Right forelimb (tissue), 1 donor: ENCODE measurements around the gene EMC8.
"Not testable (repeated sequence)": the region's sequence is repeated elsewhere in the genome, so short reads cannot be mapped to it uniquely, and the experiment has no call there.

Experiments used
- DNase-seq: peaks from one replicate; pipeline ENCODE4 v3.0.0-alpha.2; 2018

The EMC8 gene

DNA sequence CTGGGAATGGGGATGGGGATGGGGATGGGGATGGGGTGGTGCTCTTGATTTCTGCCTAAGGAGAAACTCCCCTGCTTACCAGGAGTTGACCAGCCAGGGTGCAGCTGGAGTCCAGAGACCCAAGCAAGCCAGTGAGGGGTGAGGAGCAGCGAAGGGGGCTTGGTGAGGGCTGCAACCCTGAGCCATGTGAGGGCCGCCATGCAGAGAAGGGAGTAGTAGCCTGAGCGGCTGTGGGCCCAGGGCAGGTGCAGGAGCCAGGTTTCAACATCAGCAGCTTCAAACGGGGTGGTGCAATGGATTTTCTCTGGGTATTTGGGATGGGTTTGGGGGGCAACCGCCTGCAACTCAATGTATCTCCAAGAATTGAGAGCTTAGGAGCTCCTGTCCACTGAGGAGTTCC lies 35.4 kb upstream of the EMC8 start:
- DNase-seq: no peak

DNA sequence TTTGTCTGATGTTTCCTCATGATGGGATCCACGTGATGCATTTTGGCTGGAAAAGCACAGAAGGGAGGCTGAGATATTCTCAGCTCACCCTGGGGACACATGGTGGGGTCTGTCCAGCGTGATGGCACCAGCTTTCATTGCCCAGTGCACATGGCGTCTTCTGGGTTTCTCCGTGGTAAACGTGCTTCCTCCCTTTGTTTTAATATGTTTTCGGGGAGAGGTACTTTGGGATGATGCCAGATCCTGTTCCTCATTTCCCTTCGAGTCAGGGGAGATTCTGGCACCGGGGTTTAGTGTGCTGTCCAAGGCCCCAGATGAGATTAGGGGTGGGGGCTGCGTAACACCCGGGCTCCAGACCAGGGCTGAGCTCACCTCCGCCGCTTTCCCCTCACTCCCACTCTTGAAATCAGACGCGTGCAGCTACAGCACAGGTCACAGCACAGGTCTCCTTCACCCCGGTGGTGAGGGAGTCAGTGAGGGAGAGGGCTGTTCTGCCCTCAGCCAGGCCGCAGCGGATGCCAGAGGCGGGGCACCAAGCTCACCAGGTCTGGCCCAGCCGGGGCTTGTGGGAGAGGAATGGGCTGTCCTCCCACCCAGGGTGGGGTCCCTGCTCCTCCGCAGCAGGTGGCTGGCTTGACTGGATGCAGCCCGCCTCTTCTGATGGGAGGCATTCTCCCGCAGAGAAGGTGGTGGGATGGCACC lies 34.0 kb upstream of the EMC8 start:
- no peak for DNase-seq

DNA sequence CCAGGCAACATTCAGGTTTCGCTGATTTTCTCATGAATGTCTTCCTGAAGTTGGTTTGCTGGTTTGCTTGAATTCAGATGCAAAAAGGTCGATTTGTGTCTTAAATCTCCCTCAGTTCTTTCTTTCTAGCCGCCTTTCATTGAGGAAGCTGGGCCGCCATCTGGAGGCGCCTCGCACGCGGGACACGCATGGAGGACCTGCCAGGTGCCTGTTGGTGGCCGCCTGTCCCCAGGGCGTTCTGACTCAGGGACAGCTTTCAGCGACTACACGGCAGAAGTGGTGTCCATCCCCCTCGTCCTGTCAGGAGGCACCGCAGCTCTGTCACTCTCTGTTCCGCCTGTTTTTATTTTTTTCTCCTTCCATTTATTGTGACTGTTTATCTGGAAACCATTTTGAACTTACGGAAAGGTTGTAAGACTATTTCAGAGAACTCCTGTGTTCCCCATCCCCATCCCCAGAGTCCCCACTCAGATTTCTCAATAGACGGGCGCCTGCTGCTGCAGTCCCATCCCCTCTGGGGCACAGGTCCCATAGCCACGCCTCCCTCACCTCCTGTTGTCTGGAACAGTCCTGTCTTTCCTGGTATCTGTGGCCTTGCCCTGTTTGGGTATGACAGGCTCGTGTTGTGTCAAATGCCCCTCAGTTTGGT lies 33.4 kb upstream of the EMC8 start:
- no peak for DNase-seq

DNA sequence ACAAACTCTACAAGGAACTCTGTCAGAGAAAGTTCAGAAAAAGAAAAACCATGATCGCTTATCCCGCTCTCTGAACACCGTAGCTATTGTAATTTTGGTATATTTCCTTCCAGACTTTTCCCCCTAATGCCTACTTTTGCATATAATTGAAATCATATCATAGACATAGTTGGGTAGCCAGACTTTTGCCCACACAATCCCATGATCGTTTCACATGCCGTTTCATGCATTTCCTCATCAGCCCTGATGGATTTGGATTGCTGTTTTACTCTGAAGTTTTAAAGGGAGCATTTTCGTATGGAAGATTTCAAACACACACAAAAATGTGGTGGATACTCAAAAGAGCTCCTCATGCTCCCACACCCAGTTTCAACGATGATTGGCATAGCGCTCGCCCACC lies 31.5 kb upstream of the EMC8 start:
- no peak for DNase-seq

DNA sequence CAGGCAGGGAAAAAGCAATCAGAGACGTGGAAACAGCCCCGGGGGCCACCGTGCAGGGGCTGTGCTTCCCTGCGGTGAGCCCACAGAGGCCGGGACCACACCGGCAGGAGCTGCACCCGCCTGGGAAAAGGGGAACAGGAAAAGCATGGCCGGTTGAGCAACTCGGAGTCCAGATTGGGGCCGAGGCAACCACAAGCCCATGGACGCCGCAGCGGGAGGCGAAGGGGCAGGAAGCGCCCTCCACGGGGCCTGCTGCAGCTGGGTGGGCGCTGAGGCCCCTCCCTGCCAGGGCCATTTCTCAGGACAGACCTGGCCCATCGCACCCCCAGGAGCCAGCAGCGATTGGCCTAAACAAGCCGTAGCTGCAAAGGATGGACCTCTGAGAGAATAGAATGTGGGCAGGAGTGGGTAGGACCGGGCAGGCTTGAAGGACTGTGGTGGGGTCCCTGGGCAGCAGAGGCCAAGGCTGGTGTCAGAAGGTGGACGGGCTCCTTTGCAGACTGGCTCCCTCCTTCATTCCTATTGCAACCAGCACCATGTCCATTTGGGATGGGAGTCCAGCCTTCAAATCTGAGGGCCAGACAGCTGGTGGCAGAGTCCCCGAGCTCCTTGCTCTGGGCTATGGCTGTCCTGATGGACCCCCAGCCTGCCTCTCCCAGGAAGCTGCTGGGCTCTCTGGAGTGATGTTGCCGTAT lies 30.6 kb upstream of the EMC8 start:
- no peak for DNase-seq

DNA sequence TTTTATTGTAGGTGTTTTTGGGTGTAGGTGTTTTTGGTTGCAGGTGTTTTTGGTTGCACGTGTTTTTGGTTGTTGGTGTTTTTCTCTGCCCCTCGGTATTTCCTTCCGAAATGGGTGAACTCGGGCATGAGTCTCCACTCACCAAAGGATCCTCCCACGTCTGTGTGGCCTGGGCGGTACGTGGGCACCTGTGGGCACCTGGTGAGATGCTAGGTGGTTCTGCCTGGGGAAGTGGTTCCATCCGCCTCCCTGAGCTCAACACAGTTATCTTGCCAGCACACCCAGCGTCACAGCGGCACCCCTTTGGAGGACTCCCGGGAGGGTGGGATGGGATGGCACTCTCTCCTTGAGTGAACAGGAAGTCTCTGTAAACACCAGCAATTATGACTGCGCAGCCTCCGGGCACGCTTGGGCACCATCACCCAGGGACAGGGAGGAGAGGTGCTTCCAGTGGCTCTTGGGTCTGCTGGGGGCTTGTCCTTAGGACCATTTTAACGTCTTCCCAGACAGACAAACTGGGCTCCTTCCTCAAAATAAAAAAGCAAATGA lies 29.9 kb upstream of the EMC8 start:
- no peak for DNase-seq

DNA sequence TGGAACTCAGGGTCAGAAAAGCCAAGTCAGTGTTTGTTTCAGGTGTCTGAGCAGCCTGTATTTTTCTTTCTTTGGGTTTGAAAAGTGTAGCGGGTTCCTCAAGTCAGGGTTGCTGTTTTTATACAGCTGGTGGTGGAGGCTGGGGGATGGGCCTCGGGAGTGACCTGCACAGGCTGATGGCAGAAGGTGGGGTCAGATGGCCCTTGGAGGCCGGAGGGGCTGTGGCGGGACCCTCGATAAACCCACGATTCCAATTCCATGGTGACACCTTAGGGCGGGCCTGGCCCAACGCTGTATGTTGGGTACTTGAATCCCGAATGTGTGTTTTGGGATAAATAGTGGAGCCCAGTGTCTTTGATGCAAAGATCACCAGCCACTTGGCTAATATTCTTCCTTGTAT lies 28.8 kb upstream of the EMC8 start:
- no peak for DNase-seq

DNA sequence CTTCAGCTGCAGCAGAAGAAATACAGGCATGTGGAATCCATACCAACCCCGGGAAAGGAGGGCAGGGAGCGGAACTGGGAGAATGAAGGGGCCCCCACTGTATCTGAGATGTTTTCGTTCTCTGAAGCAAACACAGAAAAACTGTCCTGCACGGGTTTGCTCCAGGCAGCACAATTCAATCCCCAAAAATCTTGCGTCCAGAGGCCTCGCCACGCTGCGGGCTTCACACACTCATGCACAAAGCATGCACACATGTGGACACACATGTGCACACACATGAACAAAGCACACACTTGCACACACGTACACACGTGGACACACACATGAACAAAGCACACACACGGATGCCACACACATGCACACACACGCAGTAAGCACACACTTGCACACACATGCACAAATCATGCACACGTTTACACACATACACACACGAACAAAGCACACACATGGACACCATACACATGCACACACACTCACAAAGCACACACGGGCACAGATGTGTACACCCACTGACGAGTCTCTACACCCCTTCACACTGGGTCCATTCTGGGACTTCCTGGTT lies 27.4 kb upstream of the EMC8 start:
- no peak for DNase-seq

DNA sequence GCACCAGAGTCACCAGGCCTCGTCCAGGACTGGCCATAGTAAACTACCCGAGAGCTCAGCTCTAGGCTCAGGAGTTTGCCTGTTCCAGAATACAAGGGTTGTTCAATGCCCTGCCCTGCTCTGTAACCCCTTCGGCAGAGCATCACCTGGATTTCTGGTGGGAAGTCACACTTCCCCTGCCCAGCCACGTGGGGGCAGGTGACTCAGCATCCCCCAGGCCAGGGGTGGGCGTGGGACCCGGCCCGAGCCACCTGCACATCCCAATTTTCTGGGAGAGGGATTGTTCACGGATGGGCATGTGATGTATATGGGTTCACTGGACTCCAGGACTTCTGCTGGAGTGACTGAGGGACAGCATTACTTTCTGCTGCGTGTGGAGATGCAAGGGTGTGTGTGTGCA lies 26.0 kb upstream of the EMC8 start:
- no peak for DNase-seq

DNA sequence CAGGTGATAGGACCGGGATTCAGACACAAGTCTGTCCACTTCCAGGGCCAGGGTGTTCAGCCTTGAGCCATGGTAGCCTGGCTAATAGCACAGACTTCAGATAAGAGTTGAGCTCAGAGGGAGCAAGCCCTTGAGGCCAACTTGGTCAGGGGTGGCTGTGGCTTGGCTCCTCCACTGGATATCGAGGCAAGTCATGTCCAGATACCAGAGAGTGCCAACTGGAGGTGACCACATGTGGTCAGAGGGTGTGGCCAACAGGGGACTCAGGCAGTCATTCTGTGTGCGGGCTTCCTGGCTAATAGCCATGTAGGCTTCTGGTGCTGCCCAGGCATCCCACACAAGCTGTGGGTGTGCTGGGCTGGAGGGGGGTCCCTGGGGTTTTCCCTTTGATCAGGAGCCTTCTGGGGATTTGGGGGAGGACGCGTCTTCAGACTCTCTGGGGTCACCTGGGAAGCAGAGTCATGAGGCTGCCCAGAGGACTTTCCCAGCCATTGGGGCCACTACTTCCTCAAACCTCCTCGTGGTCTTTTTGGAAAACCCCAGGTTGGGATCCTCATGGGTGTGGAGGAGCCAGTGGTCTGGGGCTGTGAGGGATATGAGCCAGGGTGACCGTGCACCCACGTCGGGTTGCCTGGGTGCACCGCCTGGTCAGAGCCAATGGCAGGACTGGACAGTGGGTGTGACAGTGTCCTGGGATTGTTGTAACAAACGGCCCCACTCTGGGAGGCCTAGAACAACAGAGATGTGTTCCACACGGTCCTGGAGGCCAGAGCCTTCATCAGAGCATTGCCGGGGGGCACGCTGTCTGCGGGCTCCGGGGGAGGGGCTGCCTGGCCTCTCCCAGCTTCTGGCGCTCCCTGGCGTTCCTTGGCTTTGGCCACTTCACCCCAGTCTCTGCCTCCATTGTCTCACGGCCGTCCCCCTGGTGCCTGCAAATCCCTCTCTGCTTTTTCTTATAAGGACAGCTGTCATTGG lies 25.1 kb upstream of the EMC8 start:
- no peak for DNase-seq

DNA sequence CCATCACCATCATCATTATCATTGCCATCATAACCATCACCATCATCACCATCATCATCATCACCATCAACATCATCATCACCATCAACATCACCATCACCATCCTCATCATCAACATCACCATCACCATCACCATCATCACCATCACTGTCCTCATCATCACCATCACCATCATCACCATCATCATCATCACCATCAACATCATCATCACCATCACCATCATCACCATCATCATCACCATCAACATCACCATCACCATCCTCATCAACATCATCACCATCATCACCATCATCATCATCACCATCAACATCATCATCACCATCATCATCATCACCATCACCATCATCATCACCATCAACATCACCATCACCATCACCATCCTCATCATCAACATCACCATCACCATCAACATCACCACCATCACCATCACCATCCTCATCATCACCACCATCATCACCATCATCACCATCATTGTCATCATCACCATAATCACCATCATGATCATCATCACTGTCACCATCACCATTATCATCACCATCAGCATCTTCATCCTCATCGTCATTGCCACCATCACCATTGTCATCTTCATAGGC lies 24.1 kb upstream of the EMC8 start:
- DNase-seq: no peak

DNA sequence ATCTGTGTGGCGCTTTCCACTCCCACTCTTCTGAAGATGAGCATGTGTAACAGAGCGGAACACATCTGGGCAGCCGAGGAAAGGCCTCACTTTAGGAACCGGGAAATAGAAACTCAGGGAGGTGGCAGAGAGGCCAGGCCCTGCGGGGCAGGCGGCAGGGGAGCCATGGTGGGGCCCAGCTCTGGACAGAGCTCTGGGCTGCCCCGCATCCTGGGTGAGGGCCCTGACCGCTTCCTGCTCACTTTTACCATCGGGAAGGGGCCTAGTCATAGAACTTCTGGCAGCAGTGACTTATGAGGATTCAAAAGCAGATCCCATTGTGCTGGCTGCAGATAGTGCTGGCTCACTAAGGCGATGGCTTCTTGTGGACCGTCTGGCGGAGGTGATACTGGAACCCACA lies 22.8 kb upstream of the EMC8 start:
- DNase-seq: no peak

DNA sequence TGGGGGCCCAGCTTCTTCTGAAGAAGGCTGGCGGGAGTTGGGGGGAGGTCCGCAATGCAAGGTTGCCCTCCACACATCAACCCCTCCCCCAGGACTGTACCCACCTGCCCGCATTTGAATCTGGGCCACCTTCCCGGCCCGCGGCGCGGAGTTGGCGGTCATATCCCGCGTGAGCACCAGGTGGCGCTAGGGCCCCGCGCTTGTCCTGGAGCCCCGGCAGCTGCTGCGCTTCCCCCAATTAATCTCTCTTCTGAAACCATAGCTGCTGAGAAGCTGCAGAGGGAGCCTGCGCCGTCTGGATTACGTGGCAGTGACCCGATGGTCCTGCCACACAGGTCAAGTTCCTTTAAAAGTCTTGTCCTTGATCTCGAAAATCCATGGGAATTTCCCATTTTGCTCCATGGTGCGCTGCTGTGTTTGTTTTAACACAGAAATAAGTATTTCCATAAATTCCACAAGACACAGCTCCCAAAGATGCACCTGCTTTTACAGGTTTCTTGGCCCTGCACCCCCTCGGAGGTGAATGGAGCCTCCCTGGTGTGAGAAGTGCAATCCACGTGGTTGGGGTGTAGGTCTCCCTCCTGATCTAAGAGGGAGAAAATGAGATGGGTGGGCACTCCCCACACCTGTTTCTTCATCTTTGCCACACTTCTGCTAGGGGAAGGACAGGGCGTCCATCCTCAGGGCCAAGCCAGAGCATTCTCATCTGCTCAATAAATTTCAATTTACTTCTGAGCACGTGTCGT lies 22.2 kb upstream of the EMC8 start:
- peak; percentile 84 for DNase-seq

DNA sequence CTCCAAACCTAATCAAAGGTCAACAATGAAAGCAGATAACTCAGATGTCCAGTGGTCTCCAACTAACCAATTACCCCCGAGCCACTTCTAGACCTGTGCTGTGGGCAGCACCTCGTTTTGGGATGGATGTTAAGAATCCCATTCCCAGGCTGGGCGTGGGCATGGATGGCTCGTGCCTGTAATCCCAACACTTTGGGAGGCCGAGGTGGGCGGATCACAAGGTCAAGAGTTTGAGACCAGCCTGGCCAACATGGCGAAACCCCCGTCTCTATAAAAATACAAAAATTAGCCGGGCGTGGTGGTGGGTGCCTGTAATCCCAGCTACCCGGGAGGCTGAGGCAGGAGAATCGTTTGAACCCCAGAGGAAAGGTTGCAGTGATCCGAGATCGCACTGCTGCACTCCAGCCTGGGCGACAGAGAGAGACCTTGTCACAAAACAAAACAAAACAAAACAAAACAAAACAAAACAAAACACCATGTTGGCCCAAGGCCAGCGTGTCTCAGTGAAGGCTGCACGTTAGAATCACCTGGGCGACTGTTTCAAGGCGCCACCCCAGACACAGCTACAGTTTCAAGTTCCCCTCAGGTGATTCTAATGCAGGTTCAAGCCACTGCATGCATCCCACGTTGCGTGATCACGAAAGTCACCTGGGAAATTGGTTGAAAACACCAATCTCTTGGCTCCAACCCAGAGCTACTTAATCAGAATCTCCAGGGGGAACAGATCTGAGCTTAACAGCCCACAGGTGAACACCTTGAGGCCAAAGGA lies 21.4 kb upstream of the EMC8 start:
- DNase-seq: no peak

DNA sequence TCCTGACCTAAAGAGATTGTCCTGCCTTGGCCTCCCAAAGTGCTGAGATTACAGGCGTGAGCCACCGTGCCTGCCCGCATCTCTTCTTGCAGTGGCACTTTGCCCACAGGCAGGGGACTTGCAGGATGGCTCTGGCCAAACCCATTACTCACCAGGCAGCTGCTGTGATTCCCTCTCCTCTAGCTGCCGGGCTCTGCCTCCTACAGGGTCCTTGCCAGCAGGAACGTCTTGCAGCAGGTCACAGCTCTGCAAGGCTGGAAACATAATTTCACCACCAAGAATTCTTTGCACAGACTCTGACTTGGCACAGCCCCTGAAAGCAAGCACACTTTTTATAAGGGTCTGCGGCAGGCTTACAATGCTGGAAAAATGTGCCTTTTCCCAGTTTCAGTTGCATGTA lies 20.4 kb upstream of the EMC8 start:
- DNase-seq: no peak

DNA sequence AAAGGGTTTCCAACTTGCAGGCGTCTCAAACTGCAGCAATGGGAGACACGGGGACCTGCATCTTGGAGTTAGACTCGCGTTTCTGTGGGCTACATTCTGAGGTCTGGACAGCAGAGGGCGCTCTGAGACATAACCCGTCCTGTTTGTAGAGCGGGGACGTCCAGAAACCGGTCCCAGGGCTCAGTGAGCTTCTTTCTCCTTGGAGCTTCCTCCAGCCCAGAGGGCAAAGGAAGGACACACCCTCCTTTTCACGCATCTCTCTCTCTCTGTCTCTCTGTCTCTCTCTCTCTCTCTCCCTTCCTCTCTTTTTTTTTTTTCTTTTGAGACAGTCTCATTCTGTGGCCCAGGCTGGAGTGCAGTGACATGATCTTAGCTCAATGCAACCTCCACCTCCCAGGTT lies 19.9 kb upstream of the EMC8 start:
- DNase-seq: peak; percentile 73

DNA sequence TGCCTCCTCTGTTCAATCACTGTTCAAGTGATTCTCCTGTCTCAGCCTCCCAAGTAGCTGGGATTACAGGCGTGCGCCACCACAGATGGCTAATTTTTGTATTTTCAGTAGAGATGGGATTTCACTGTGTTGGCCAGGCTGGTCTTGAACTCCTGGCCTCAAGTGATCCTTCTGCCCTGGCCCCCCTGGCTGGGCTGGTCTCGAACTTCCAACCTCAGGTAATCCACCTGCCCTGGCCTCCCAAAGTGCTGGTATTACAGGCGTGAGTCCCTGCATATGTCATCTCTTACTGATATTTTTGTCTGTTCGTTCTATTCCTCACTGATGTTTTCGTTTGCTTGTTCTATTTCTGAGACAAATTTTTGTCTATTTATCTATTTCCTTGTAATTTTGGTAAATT lies 17.9 kb upstream of the EMC8 start:
- DNase-seq: not testable (repeated sequence)

DNA sequence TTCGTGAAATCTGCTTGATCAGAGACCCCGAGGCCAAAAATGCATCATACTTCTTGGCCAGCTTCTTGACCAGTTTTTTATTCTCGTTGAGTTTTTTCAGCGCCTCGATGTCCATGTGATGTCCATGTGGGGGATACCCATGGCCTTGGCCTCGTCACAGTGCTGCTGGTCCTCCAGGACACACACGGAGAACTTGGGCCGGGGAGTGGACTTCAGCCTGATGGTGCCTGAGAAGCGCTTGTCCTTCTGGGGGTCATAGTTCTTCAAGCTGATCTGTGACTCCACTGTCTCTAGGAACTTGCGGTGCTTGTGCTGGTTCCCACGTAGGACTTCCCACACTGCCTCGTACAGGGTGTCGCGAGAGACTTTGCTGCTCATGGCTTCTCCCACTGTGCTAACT lies 16.8 kb upstream of the EMC8 start:
- no peak for DNase-seq

DNA sequence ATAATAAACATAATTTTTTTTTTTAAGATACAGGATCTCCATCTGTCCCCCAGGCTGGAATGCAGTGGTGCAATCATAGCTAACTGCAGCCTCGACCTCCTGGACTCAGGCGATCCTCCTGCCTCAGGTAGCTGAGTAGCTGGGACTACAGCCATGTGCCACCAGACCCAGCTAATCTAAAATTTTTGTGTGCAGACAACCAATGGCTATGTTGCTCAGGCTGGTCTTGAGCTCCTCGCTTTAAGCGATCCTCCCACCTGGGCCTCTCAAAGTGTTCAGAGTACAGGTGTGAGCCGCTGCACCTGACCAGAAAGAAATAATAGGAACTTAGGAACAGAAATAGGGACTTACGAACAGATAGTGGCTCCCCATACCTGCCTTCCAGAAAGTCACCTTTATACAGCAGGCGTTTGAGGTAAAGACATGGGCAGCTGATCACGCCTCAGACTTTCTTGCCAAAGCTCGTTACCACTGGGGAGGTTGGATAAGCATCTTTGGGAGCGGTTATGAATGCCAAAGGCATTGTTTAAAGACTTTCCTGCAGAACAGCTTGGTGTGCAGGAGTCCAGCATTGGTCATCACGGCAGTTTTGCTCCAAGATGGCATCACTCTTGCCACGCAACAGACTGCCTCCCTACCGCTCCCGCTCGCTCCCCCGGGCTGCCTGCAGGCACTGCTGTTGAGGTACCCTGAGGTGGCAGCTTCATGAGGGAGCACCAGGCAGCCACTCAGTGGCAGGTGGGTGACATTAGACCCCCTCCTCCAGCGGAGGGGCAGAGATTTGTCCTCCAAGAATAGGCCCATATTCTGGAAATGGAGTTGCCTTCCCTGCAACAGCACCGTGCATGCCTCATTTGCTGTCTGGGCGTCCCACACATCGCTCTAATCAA lies 13.7 kb upstream of the EMC8 start:
- DNase-seq: no peak
